Peyer's patch (tissue), 4 donors: Measurements from ENCODE around the gene UBE4A.

Source experiments
- POLR2A ChIP-seq, 2 donors: fragments of 450-650 bp; IDR thresholded peaks; one replicate each; pipeline ENCODE4 v1.5.1; 2017; ENCODE audit warnings: antibody characterized with exemption in 2 of 2, mild to moderate bottlenecking in 2 of 2, moderate library complexity in 2 of 2
- TF ChIP-seq, protein P1 (sequence below), 6 experiments: fragments of 450-650 bp in 4 of 6; fragments of 200-600 bp in 2 of 6; sonication (generic) in 1 of 6; IDR thresholded peaks; one replicate each; pipeline ENCODE4 v1.5.1; 2017 to 2019; ENCODE audit warnings: antibody characterized with exemption in 6 of 6, mild to moderate bottlenecking in 3 of 6, moderate library complexity in 1 of 6

- TF ChIP-seq, protein P1, sequence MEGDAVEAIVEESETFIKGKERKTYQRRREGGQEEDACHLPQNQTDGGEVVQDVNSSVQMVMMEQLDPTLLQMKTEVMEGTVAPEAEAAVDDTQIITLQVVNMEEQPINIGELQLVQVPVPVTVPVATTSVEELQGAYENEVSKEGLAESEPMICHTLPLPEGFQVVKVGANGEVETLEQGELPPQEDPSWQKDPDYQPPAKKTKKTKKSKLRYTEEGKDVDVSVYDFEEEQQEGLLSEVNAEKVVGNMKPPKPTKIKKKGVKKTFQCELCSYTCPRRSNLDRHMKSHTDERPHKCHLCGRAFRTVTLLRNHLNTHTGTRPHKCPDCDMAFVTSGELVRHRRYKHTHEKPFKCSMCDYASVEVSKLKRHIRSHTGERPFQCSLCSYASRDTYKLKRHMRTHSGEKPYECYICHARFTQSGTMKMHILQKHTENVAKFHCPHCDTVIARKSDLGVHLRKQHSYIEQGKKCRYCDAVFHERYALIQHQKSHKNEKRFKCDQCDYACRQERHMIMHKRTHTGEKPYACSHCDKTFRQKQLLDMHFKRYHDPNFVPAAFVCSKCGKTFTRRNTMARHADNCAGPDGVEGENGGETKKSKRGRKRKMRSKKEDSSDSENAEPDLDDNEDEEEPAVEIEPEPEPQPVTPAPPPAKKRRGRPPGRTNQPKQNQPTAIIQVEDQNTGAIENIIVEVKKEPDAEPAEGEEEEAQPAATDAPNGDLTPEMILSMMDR (IDR thresholded peaks at IDR 0.05), result no peak
- no peak for TF ChIP-seq POLR2A (IDR thresholded peaks at IDR 0.05)
Observed at GRCh38 chr11:118397448-118397847, 38.0 kb downstream of the UBE4A start.
